ENCODE results near the gene KNCN. TPM values are rescaled to one million over a fixed set of nuclear protein-coding genes. Genes with fewer than 3 reads are reported as not detected.

Gene KNCN
- total and polyA plus RNA-seq, 7 donors: not detected

GRCh38 chr1:46595127-46595526 is 43.7 kb upstream of the KNCN start:
- WGBS, 3 donors: 49 to 66% (median 57%) methylated on average over 3 of the region's 3 CpGs
- DNase-seq (peak; percentile 65 to 79), ATAC-seq (no peak)
- H3K27me3 ChIP-seq (ENCODE audit: insufficient read depth in 3 of 3, low read length in 2 of 3): no peaks in the 10 kb centered on the region
- no peak overlapping the region for H3K27ac ChIP-seq
- peaks cover 14% of the 10 kb centered on the region for H3K4me1 ChIP-seq
- TF ChIP-seq CTCF (IDR thresholded peaks at IDR 0.05): no peak
- no peak overlapping the region for H3K4me3 ChIP-seq
- intact Hi-C loops (cut with DNase I): no loop called here
- peaks cover 7 to 41% of the 10 kb centered on the region in 2 donors for H3K36me3 ChIP-seq (ENCODE audit: insufficient read depth in 1 of 2, low read depth in 1 of 2)
- H3K9me3 ChIP-seq: no peaks in the 10 kb centered on the region

- intact Hi-C loops (cut with DNase I): no loop called here
- TF ChIP-seq CTCF (IDR thresholded peaks at IDR 0.05): no peak
- no peaks in the 10 kb centered on the region for H3K9me3 ChIP-seq
- peaks cover 6% of the 10 kb centered on the region for H3K4me1 ChIP-seq
- H3K27me3 ChIP-seq (ENCODE audit: insufficient read depth in 3 of 3, low read length in 2 of 3): no peaks in the 10 kb centered on the region
- H3K4me3 ChIP-seq: no peak overlapping the region
- DNase-seq (no peak), ATAC-seq (no peak)
- H3K27ac ChIP-seq: no peak overlapping the region
- WGBS, 3 donors: 89 to 94% (median 92%) methylated on average over 5 of the region's 5 CpGs
- H3K36me3 ChIP-seq (ENCODE audit: insufficient read depth in 1 of 2, low read depth in 1 of 2): peaks cover 7 to 52% of the 10 kb centered on the region in 2 donors
Measured at GRCh38 chr1:46594063-46594462, 42.6 kb upstream of the KNCN start.

DNA sequence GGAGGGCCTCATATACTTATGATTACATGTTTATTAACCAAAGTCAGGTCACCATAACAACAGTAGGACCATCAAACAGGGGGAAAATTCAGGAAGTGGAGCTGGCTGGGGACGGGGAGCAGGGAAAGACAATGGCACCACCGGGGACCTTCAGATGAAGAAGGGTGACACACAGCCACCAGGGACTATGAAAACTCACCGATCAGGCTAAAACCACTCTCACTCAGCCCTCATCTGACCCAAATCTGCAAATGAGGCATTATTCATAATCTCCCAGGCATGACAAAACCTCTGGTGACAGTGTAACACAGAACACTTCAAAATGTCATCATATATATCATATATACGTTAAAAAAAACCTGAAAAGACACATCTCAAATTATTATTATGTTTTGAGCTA is 41.4 kb upstream of the KNCN start:
- Histone ChIP-seq H3K27ac (no peak overlapping the region), H3K4me3 (no peak overlapping the region), H3K4me1 (no peaks in the 10 kb centered on the region), H3K9me3 (no peaks in the 10 kb centered on the region), H3K36me3 (ENCODE audit: insufficient read depth in 1 of 2, low read depth in 1 of 2) (peaks cover 7 to 56% of the 10 kb centered on the region in 2 donors), H3K27me3 (ENCODE audit: insufficient read depth in 3 of 3, low read length in 2 of 3) (no peaks in the 10 kb centered on the region)
- ATAC-seq: no peak
- intact Hi-C loops (cut with DNase I): no loop called here
- WGBS, 3 donors: 85 to 86% (median 85%) methylated on average over 4 of the region's 4 CpGs
- no peak for DNase-seq
- TF ChIP-seq CTCF (IDR thresholded peaks at IDR 0.05): no peak

GRCh38 chr1:46589529-46589928 is 38.1 kb upstream of the KNCN start:
- Histone ChIP-seq H3K27me3 (ENCODE audit: insufficient read depth in 3 of 3, low read length in 2 of 3) (no peaks in the 10 kb centered on the region), H3K36me3 (ENCODE audit: insufficient read depth in 1 of 2, low read depth in 1 of 2) (peaks cover 14 to 77% of the 10 kb centered on the region in 2 donors), H3K9me3 (no peaks in the 10 kb centered on the region), H3K4me3 (no peak overlapping the region), H3K4me1 (no peaks in the 10 kb centered on the region), H3K27ac (no peak overlapping the region)
- intact Hi-C loops (cut with DNase I): no loop called here
- 91 to 94% (median 93%) methylated on average over 3 of the region's 3 CpGs for WGBS, 3 donors
- DNase-seq (no peak), ATAC-seq (no peak)
- no peak for TF ChIP-seq CTCF (IDR thresholded peaks at IDR 0.05)

DNA sequence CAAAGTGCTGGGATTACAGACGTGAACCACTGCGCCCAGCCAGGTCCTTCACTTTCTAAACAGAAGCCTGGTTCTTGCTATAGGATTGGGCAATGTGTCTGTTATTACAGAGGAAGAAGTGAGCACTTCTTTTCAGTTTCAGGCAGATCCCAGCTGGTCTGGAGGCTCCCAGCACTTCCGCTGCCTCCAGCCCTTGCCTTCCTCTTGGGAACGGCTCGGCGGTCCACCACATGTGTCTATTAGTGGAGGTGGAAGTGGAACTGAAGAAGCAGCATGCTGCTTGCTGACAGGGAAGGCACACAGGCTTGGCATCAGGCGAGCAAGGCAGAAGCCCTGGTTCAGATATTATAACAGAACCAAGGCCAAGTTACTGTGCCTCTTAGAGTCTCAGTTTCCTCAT is 35.6 kb upstream of the KNCN start:
- intact Hi-C loops (cut with DNase I): no loop called here
- Histone ChIP-seq H3K27ac (no peak overlapping the region), H3K4me1 (no peaks in the 10 kb centered on the region), H3K36me3 (ENCODE audit: insufficient read depth in 1 of 2, low read depth in 1 of 2) (peaks cover 12 to 80% of the 10 kb centered on the region in 2 donors), H3K4me3 (no peak overlapping the region), H3K9me3 (no peaks in the 10 kb centered on the region), H3K27me3 (ENCODE audit: insufficient read depth in 3 of 3, low read length in 2 of 3) (no peaks in the 10 kb centered on the region)
- ATAC-seq (peak in 2 of 4 donors; percentile 17 to 28), DNase-seq (peak; percentile 45 to 66)
- no peak for TF ChIP-seq CTCF (IDR thresholded peaks at IDR 0.05)
- 77 to 83% (median 81%) methylated on average over 7 of the region's 7 CpGs for WGBS, 3 donors

Data from psoas muscle (tissue), 8 donors.